HG03378 (cell line): ENCODE results near the gene TIGIT.

Experiments
- ATAC-seq: cut with Tn5 transposase; IDR thresholded peaks from one replicate; pipeline ENCODE4 v1.9.1; 2021; ENCODE audit warnings: mild to moderate bottlenecking, moderate library complexity; ENCODE audit not compliant: unreplicated experiment

The TIGIT gene

DNA sequence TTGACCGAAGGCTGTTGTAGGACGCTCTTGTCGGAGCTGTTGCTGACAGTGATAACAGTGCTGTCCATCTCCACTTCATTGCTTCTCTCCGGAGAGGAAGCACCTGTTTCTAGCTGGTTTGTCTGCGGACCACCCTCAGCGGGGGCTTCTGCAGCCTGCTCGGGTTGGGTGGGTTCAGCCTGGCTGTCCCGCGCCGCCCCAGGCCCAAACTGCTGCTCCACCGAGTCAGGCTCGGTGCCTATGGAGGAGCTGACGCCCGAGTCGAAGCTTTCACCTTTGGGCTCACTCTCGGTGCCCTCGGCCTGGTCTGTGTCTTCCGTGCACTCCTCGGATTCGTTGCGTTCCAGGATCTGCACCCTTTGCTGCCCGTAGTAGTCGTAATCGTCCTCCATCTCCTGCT, 56.9 kb downstream of the TIGIT start:
- ATAC-seq: no peak

DNA sequence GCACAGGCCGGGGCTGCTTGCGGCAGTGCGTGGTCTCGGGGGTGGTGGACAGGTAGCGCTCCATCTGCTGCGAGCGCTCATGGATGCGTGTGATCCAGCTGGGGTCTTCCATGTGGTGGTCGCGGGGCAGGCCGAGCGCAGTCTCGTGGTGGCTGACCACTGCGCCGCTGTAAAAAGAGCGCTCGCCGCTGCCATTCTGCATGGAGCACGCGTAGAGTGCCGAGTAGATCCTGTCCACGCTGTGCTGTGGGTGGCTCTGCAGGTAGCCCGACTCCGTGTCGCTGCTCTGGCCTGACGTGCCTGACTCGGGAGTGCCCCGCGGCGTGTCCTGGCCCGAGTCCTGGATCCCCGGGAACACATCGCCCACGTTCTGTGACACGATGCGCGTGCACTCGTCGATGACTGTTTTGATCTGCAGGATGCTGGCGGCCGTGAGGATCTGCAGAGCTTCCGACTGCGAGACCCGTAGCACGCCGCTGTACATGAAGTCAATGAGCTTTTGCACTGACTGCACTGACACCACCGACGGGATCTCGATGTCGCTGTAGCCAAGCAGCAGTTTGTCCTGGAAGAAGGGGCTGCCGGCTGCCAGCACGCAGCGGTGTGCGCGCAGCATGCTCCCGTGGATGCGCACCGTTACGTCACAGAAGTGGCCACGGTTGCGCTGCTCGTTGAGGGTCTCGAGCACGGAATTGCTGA, 57.4 kb downstream of the TIGIT start:
- ATAC-seq: no peak

DNA sequence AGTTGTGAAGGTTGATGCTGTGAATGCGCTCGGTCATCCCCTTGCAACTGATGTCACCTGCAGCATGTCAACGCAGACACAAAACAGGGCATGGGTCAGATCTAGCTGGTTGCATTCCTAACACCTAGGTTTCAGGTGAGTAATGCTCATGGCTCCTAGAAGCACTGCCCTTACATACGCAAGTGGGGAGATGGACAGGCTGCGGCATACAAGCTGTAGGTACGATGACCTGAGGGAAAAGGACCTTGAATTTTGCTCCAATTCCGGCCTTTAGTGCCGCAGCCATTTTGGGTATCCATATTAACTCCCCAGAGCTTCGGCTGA, 58.0 kb downstream of the TIGIT start:
- no peak for ATAC-seq

GRCh38 chr3:114355653-114356052, 61.8 kb downstream of the TIGIT start:
- ATAC-seq: no peak

GRCh38 chr3:114356066-114356465, 62.2 kb downstream of the TIGIT start:
- ATAC-seq: no peak

DNA sequence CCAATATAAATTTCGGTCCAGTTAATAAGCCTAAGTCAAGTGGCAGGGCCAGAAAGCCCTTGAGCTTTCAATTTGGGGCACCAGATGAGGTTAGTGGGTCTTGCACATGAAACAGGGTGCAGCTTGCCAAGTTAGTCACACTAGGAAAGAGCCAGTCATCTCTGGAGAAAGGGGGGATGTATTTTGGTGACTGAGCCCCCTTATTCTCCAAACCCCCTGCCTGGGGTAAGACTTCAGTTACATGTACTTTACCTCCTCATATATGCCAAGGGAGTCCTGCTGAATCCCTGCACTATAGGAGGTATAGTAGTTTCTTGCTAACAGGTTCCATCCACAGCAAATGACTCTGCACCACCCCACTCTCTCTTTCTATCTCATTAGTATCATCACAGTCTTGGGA, 62.7 kb downstream of the TIGIT start:
- no peak for ATAC-seq
